ENCODE data around the gene MDM2. TPM values are rescaled to one million over a fixed set of nuclear protein-coding genes. Genes with fewer than 3 reads are reported as not detected.

MDM2 gene
- total RNA-seq, 2 donors from 2014 or later, result 102 to 137 TPM

- peak; percentile 69 for DNase-seq
- 95 to 100% methylated on average over 3 to 4 of the region's 4 CpGs for WGBS, 2 experiments (ENCODE audit: insufficient coverage in 1 of 2, insufficient read length in 1 of 2)
- Histone ChIP-seq H3K9ac (ENCODE audit: extremely low read depth, low read length, poor library complexity, severe bottlenecking) (no peak overlapping the region), H3K4me1 (ENCODE audit: control insufficient read depth, insufficient read depth, low read length) (peaks cover 6% of the 10 kb centered on the region), H3K27me3 (ENCODE audit: control insufficient read depth, insufficient read depth, low read length, poor library complexity, severe bottlenecking) (no peaks in the 10 kb centered on the region), H3K4me3 (ENCODE audit: low read length) (no peak overlapping the region), H3K36me3 (ENCODE audit: control insufficient read depth, insufficient read depth, low read length) (no peaks in the 10 kb centered on the region), H3K27ac (ENCODE audit: low read depth, low read length) (no peak overlapping the region), H3K9me3 (ENCODE audit: control insufficient read depth, low read length) (no peaks in the 10 kb centered on the region)
- Mint-ChIP-seq H3K36me3 (ENCODE audit: low read depth) (no peaks in the 10 kb centered on the region), H3K27ac (no peak overlapping the region), H3K4me3 (no peak overlapping the region), H3K9me3 (no peaks in the 10 kb centered on the region), H3K4me1 (peaks cover 5% of the 10 kb centered on the region), H3K27me3 (ENCODE audit: insufficient read depth) (no peaks in the 10 kb centered on the region)
- TF ChIP-seq, protein P1, sequence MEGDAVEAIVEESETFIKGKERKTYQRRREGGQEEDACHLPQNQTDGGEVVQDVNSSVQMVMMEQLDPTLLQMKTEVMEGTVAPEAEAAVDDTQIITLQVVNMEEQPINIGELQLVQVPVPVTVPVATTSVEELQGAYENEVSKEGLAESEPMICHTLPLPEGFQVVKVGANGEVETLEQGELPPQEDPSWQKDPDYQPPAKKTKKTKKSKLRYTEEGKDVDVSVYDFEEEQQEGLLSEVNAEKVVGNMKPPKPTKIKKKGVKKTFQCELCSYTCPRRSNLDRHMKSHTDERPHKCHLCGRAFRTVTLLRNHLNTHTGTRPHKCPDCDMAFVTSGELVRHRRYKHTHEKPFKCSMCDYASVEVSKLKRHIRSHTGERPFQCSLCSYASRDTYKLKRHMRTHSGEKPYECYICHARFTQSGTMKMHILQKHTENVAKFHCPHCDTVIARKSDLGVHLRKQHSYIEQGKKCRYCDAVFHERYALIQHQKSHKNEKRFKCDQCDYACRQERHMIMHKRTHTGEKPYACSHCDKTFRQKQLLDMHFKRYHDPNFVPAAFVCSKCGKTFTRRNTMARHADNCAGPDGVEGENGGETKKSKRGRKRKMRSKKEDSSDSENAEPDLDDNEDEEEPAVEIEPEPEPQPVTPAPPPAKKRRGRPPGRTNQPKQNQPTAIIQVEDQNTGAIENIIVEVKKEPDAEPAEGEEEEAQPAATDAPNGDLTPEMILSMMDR (conservative IDR thresholded peaks at IDR 0.05), result no peak
Observed at GRCh38 chr12:68890701-68891113, 82.7 kb downstream of the MDM2 start.

- Mint-ChIP-seq H3K27ac (no peak overlapping the region), H3K4me3 (no peak overlapping the region), H3K4me1 (peaks cover 5% of the 10 kb centered on the region), H3K36me3 (ENCODE audit: low read depth) (no peaks in the 10 kb centered on the region), H3K27me3 (ENCODE audit: insufficient read depth) (no peaks in the 10 kb centered on the region), H3K9me3 (no peaks in the 10 kb centered on the region)
- H3K36me3 ChIP-seq (ENCODE audit: control insufficient read depth, insufficient read depth, low read length), result no peaks in the 10 kb centered on the region
- no peak for DNase-seq
- H3K4me3 ChIP-seq (ENCODE audit: low read length), result no peak overlapping the region
- no peak overlapping the region for H3K27ac ChIP-seq (ENCODE audit: low read depth, low read length)
- H3K9ac ChIP-seq (ENCODE audit: extremely low read depth, low read length, poor library complexity, severe bottlenecking), result no peak overlapping the region
- H3K4me1 ChIP-seq (ENCODE audit: control insufficient read depth, insufficient read depth, low read length), result peaks cover 6% of the 10 kb centered on the region
- WGBS, 2 experiments (ENCODE audit: insufficient coverage in 1 of 2, insufficient read length in 1 of 2), result 80 to 93% methylated on average over 1 to 6 of the region's 6 CpGs
- no peaks in the 10 kb centered on the region for H3K27me3 ChIP-seq (ENCODE audit: control insufficient read depth, insufficient read depth, low read length, poor library complexity, severe bottlenecking)
- TF ChIP-seq, protein P1 (conservative IDR thresholded peaks at IDR 0.05), result no peak
- H3K9me3 ChIP-seq (ENCODE audit: control insufficient read depth, low read length), result no peaks in the 10 kb centered on the region
Observed at GRCh38 chr12:68891141-68891540, 83.2 kb downstream of the MDM2 start.

DNA sequence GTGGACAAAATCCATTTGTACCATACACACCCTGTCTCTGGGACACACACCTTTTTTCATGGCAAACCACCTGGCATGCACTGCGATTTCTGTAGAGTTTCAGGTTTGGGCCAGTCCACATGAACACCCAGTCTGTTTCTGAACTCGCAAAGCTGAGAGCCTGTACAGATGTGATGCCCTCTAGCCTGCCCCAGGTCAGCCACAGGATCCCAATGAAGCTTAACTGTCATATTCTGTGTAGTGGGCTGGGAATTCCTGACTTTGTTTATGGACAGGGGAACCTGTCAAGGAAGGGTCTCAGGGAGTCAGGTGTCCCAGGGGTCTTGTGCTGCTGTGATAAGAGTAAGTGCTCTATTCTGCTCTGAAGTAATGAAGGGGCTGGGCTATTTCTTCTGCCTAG lies 85.2 kb downstream of the MDM2 start:
- no peaks in the 10 kb centered on the region for H3K9me3 Mint-ChIP-seq
- no peak overlapping the region for H3K9ac ChIP-seq (ENCODE audit: extremely low read depth, low read length, poor library complexity, severe bottlenecking)
- no peak overlapping the region for H3K4me3 ChIP-seq (ENCODE audit: low read length)

More for the DNA sequence above, 85.2 kb downstream of the MDM2 start:
- peaks cover 5% of the 10 kb centered on the region for H3K4me1 Mint-ChIP-seq
- H3K27ac Mint-ChIP-seq, result no peak overlapping the region
- H3K4me3 Mint-ChIP-seq, result no peak overlapping the region
- H3K9me3 ChIP-seq (ENCODE audit: control insufficient read depth, low read length), result no peaks in the 10 kb centered on the region
- no peaks in the 10 kb centered on the region for H3K27me3 Mint-ChIP-seq (ENCODE audit: insufficient read depth)
- H3K27me3 ChIP-seq (ENCODE audit: control insufficient read depth, insufficient read depth, low read length, poor library complexity, severe bottlenecking), result no peaks in the 10 kb centered on the region
- H3K36me3 Mint-ChIP-seq (ENCODE audit: low read depth), result no peaks in the 10 kb centered on the region
- 94 to 100% methylated on average over 2 of the region's 2 CpGs for WGBS, 2 experiments (ENCODE audit: insufficient coverage in 1 of 2, insufficient read length in 1 of 2)
- H3K4me1 ChIP-seq (ENCODE audit: control insufficient read depth, insufficient read depth, low read length), result peaks cover 6% of the 10 kb centered on the region
- no peaks in the 10 kb centered on the region for H3K36me3 ChIP-seq (ENCODE audit: control insufficient read depth, insufficient read depth, low read length)
- TF ChIP-seq, protein P1 (conservative IDR thresholded peaks at IDR 0.05), result no peak
- no peak for DNase-seq
- no peak overlapping the region for H3K27ac ChIP-seq (ENCODE audit: low read depth, low read length)

All from endodermal cell (in vitro differentiated cells).